Activated CD4-positive, alpha-beta T cell treated with anti-CD3 and anti-CD28 coated beads, Interleukin-2, amount 50 U/mL, for 16 hours (primary cell): ENCODE results near the gene RSRC1.
"Not testable (repeated sequence)": the region's sequence is repeated elsewhere in the genome, so short reads cannot be mapped to it uniquely, and the experiment has no call there.

ENCODE experiments used
- DNase-seq: peaks from one replicate; pipeline ENCODE4 v3.0.0-alpha.2; 2020

RSRC1 gene

DNA sequence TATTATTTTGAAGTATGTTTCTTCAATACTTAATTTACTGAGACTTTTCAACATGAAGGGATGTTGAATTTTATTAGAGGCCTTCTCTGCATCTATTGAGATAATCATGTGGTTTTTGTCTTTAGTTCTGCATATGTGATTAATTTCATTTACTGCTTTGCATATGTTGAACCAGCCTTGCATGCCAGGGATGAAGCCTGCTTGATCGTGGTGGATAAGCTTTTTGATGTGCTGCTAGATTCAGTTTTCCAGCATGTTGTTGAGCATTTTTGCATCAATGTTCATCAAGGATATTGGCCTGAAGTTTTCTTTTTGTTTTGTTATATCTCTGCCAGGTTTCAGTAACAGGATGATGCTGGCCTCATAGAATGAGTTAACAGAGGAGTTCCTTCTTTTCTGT, 134.4 kb downstream of the RSRC1 start:
- DNase-seq: no peak

DNA sequence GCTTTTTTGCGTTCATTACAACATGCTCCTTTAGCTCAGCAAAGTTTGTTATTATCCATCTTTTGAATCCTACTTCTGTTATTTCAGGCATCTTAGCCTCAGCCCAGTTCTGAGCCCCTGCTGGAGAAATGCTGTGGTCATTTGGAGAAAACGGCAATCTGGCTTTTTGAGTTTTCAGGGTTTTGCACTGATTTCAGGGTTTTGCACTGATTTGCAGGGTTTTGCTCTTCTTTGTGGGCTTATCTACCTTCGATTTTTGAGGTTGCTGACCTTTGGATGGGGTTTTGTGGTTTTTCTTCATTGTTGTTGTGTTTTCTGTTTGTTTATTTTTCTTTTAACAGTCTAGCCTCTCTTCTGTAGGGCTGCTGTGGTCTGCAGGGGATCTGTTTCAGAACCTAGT, 137.4 kb downstream of the RSRC1 start:
- no peak for DNase-seq

DNA sequence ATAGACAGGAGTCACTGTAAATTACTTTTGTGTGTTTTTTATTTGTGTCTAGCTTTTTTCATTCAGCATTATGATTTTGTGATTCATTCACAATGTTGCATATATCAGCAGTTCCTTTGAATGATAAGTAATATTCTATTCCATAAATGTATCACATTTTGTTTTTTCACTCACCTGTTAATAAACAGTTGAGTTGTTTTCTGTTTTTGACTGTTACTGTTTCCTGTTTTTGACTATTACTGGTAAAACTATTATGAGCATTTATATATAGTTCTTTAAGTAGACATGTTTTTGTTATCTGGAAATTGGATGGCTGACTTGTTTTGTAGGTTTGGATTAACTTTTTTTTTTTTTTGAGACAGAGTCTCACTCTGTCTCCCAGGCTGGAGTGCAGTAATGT, 138.4 kb downstream of the RSRC1 start:
- peak; percentile 7 for DNase-seq

DNA sequence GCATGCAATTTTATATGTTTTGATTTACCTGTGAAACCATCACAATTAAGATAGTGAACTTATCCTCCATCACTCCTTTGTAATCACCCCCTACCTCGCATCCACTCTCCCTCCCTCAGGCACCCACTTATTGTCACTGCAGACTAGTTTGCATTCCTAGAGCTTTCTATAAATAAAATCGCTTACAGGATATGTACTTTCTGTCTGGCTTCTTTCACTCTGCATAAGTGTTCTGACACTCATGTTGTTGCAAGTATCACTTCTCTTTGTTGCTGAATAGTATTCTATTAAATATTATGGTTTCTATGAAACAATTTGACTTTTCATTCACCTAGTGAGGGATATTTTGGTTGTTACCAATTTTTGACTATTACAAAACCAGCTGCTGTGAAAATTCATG, 139.3 kb downstream of the RSRC1 start:
- DNase-seq: no peak

DNA sequence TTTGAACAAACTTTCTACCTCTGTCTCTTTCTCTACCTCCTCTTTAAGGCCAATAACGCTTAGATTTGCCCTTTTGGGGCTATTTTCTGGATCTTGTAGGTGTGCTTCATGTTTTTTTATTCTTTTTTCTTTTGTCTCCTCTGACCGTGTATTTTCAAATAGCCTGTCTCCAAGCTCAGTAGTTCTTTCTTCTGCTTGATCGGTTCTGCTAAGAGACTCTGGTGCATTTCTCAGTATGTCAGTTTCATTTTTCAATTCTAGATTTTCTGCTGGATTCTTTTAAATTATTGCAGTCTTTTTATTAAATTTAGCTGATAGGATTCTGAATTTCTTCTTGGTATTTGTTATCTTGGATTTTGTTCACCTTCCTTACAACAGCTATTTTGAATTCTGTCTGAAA, 148.7 kb downstream of the RSRC1 start:
- DNase-seq: no peak

DNA sequence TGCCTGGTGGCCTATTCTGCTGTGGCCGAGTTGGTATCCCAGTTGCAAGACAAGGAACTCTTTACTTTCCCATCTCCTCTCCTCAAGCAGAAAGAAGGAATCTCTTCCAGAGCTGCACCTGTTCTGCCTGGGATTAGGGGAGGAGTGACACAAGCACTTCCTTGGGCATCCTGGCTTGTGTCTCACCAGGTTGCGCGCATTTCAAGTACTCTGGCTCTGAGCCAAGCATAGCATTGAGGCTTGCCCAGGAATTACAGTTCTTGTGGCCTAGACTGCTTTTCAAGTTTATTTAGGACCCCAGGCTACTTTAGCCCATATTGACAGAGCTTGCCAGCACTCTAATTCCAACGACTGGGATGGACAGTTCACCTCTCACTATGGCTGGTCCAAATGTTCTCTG, 150.5 kb downstream of the RSRC1 start:
- no peak for DNase-seq

DNA sequence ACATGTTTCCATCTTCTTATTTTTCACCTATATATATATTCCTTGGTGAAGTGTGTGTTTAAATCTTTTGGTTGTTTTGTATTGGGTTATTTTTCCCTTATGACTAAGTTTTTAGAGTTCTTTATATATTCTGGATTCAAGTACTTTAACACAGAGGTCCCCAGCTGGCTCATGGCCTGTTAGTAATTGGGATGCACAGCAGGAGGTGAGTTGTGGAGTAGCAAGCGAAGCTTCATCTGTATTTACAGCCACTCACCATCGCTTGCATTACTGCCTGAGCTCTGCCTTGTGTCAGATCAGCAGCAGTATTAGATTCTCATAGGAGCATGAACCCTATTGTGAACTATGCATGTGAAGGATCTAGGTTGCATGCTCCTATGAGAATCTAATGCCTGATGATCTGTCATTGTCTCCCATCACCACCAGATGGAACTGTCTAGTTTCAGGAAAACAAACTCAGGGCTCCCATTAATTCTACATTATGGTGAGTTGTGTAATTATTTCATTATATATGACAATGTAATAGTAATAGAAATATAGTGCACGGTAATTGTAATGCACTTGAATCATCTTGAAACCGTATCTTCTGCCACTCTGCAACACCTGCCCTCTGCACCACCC, 151.6 kb downstream of the RSRC1 start:
- DNase-seq: no peak

DNA sequence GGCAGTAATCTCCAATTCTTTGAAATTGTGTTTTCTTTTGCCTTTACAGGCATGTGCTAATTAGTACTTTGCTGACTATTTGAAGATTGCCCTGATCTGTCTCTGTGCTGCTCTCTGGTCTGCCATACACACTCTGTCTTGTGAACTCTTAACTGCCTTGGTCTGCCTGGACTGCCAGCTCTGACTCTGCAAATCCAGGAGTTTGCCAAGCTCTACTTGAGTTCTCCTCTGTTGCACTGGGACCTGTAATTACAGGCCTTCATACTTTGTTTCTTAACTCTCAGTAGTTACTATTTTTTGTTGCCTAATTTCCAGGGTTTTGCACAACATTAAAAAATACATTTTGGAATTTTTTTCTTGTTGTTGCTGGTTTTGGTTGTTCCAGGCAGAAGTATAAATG, 155.0 kb downstream of the RSRC1 start:
- no peak for DNase-seq

DNA sequence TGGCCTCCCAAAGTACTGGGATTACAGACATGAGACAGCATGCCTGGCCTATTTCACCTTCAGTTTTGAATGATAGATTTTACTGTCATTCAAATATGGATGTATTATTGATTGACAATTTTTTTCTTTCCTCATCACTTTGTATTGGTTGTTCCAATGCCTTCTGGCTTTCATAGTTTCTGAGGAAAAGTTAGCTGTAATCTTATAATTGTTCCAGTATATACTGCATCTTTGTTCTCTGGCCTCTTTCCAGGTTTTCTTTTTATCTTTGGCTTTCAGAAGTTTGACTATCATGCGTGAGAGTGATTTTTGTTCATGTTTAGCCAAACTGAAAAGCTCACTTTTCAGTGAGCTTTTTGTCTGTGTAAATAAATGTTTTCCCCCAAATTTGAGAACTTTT, 157.1 kb downstream of the RSRC1 start:
- DNase-seq: no peak

DNA sequence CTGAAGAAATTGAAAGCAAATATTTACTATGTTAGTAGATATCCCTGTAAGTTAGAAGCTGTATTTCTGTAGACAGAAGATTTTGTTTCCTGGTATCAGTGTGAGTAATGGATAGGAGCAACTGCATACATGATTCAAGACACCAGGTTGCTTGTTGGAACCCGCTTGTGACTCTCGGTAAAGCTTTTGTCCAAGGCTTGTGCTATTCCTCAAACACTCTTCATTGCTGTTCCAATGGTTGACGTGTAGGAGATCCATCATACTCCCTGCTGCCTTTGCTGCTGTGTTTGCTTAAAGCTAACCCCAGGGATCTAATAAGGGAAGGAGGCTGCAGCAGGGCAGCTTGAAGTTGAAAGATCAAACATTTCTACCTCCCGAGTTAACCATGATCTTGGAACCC, 160.1 kb downstream of the RSRC1 start:
- no peak for DNase-seq

DNA sequence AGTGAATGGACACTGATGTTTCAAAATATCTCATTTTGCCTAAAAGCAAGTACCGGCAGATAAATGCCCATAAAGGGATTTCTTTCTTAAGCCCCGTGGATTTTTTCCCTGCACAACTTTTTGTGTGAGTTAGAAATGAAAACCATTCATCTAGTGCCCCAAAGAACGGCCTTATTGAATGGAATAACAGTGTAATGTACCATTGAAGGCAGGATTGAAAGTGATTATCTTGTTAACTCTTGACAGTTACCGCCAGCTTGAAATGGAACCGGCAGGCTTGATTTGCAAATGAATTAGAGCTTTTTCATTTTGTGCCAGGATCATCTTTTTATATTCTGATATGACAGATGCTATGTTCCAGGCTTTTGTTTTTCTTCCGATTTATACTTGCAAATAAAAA, 162.2 kb downstream of the RSRC1 start:
- no peak for DNase-seq

DNA sequence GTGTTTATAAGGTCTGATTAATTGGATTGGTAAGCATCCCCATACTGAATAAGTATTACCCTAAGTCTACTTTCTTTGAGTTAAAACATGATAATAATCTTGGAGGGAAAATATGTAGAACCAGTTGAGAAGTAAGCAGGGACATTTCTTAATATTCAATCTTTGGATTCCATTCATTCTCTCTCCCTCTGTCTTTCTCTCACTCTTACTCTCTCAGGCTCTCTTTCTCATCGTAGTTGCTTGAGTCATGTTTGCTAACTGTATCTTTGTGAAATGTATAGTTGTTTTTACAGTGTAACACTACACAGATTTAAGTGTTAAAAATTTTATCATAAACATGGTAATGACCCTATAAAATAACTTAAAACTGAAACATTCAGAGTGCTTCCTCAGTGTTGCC, 163.8 kb downstream of the RSRC1 start:
- no peak for DNase-seq

DNA sequence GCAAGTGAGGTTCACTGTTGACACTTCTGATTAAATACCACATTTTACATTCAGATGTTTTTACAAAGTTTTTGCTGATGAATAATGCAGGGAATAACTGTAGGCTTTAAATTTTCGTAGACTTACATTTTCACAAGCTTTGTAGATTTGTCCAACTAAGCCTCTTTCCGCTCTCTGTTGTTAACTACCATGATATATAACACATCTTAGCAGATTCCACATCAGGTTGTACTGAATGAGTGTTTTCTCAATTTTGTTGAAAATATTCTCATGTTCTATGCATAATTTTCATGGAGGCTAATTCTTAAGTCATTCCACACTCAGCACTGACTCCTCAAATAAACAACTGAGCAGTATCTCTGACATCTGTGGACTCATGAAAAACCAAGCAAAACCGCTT, 168.3 kb downstream of the RSRC1 start:
- DNase-seq: no peak

DNA sequence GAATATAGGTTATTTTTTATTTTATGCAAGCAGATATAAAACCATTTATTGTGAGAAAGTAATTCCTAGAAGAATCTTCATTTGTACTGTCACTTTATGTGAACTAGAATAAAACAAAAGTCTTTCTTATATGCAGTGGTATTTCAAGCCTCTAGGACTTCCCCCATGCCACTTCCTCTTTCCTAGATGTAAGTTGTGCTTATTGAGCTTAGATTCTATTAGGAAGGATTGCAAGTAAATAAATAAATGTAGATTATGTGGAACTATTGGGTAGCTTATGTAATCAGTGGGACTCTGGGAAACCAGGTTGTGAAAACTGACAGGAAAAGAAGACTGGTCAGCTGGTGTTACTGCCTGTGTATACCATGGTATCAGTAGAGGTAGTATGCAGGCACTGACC, 169.7 kb downstream of the RSRC1 start:
- no peak for DNase-seq

DNA sequence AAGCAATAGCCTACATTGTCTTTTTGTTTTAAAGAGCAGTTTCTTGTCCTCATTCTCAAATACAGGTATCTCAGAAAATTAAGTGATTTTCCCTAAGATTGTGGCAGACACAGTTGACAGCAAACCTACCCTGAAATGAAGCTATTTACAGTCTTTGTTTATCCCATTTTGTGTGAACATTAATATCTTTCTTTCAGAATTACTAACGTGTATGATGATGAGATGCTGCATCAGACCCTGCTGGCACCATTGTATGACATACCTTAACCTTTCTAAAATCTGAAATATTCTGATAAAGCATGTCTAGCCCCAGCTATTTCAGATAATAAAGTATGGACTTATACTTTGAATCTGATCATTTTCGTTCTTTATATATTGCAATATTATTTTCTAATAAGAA, 185.9 kb downstream of the RSRC1 start:
- peak; percentile 22 for DNase-seq

DNA sequence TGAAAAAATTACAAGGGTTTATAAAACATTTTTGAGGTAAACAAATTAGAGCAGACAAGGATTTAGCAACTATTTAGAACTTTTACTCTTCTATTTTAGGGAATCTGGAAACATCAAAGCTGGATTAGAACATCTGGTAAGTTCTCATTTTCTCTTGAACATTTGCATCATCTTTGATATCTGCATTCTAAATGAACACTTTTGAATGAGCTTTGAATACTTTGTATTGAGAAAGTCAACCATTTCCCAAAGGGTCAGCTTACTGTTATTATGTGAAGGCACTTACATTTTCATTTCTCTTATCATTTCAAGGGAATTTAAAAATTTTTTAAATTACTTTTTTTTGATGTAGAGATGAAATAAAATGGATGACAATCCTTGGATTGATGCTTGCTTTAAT, 188.1 kb downstream of the RSRC1 start:
- no peak for DNase-seq

DNA sequence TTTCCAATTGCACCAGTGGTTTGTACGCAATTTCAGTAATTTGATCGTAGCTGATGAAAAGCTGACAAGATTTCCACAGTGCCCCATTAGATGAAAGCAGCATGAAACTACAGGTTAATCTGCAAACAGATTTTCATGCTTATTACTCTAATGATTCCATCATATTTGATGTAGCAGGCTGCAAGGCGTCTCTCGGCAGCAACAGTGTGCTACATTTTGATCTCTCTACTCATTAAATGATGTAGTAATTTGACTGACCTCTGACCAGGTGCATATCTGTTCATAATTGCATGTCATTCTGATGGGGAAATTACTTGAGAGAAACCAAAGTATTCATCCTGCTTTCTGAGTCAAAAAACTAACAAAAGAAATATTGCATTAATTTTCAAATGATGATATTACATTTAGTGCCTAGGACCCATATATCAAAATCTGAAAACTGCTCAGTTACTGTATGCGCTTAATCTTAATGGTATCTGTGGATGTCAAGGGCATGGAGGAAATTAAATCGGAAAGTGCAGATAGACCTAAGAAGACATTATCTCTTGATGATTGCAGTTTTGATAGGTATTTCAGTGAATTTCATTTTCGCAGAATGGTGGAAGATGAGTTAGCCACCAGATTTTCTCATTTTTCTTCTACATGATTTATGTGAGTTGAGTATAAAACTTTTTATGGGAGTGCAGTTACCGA, 198.5 kb downstream of the RSRC1 start:
- DNase-seq: no peak

DNA sequence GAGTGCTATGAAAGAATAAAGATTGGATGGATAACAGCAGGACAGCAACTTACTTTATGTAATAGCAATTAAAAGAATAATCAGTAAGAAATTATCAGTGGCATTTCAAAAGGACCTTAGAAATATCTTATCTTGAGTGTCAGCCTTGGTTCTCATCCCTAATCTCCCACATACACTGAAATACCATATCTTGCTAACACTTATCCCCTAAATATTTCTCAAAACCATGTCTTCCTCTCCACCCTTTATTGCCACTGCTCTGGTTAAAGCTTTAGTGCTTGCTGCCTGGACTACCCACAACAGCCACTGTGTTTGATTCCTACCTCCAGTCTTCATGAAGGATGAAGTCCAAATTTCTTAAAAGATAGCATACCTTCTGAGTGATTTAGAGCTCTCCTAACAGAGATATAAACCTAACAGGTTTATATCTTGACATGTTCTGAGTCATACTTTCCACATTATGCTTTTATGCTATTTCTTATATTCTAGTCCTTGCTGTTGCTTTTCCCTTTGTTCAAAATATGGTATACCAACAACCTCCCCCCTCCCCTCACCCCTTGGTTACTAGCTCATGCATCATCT, 202.8 kb downstream of the RSRC1 start:
- no peak for DNase-seq

DNA sequence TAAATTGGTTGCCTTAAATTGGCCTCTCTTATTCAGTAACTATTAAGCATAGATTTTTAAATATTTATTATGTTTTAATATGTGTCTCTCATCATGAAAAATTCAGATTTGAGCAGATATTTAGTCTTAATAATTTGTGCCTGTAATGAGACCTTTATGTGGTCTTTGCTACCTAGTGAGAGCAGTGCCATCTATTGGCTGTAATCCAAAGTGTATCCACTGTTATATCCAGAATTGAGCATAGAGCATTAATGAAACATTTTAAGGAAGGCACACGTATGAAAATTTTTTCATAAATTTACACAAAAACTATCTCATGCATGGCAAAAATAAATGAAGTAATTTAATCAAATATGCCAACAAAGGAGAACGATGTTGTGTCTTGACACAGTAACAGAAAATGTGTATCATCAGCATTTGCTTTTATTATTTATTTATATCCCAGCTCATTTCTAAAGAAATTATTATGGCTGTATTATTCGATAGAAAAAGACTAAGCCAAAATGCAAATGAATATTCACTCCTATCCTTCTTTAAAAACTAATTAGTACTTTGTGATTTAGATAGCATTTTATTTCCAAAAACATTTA, 203.5 kb downstream of the RSRC1 start:
- peak; percentile 21 for DNase-seq

DNA sequence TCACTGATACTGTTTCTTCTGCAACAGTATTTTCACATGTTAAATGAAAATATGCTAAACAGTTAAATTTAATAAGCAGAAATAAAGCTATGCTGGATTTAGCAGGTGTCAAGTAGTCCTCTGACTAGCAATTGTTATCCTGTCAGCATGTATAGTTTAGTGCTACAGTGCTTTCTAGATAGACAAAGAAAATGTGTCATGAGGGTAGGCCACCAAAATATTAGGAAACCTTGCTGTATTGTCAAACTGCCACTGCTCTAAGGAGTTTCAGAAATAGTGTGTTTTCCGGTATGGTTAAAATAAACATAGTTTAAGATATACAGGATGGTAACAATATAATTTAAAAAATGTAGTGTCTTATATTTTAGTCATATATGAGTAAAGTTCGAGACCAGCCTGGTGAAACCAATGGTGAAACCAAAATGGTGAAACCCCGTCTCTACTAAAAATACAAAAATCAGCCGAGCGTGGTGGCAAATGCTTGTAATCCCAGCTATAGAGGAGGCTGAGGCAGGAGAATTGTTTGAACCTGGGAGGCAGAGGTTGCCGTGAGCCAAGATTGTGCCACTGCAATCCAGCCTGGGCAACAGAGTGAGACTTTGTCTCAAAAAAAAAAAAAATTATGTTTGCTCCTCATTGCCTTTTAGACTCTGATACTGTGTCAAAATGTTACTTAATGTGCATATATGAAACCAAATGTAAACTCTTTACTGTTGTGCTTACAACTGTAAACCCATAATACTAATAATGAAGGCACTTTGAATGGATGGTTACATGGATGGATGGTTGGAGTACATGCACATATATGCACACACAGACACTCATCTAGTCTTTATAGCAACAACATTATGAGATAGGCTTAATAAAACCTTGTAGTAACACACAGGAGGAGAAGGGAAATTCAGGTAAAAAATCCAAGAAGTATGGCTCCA, 204.8 kb downstream of the RSRC1 start:
- DNase-seq: no peak

DNA sequence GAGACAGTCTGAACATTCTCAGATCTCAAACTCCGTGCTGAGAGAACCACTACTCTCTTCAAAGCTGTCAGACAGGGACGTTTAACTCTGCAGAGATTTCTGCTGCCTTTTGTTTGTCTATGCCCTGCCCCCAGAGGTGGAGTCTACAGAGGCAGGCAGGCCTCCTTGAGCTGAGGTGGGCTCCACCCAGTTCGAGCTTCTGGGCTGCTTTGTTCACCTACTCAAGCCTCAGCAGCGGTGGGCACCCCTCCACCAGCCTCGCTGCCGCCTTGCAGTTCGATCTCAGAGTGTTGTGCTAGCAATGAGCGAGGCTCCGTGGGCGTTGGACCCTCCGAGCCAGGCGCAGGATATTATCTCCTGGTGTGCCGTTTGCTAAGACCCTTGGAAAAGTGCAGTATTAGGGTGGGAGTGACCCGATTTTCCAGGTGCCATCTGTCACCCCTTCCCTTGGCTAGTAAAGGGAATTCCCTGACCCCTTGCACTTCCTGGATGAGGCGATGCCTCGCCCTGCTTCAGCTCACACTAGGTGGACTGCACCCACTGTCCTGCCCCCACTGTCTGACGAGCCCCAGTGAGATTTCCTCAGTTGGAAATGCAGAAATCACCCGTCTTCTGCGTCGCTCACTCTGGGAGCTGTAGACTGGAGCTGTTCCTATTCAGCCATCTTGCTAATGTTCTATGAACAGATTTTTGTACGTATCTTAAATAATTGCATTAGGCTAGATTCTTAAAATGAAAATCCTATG, 220.0 kb downstream of the RSRC1 start:
- not testable (repeated sequence) for DNase-seq

DNA sequence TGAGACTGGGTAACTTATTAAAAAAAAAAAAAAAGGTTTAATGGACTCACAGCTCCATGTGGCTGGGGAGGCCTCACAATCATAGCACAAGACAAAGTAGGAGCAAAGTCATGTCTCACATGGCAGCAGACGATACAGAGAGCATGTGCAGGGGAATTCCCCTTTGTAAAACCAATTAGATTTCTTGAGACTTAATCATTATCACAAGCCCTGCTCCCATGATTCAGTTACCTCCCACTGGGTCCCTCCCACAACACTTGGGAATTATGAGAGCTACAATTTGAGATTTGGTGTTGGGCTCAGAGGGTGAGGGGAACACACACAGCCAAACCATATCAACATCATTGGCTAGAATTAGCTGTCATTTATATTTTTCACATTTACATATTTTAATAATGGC, 221.0 kb downstream of the RSRC1 start:
- DNase-seq: no peak

DNA sequence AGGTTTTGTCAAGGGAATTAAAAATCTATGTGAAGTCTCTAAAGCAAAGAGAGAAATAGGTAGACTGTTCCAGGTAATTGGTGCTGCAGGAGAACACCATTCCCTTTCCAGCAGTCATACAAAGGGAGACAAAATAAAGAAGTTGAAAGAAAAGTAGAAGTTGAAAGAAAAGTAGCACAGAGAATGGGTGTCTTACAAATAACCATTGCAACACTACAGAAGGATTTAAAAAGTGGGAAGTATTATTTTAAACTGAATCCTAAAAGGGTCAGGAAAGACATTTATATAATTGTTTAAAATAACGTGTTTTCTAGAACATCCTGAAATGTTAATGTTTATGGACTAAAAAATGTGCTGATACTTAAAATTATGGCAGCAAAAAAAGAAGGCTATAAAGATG, 223.8 kb downstream of the RSRC1 start:
- no peak for DNase-seq
